LNCAP (cell line): Measurements from ENCODE around the gene PALLD.

Source experiments
- CTCF ChIP-seq: fragments of 450-650 bp; IDR thresholded peaks from 2 replicates; pipeline ENCODE4 v1.5.1; 2017; ENCODE audit warnings: mild to moderate bottlenecking

The PALLD gene

GRCh38 chr4:168720396-168720900 is 223.6 kb downstream of the PALLD start:
- no peak for TF ChIP-seq CTCF

- no peak for TF ChIP-seq CTCF
Measured at GRCh38 chr4:168722391-168722790, 225.5 kb downstream of the PALLD start.

GRCh38 chr4:168723020-168723419 is 226.2 kb downstream of the PALLD start:
- no peak for TF ChIP-seq CTCF

GRCh38 chr4:168723569-168723968 is 226.7 kb downstream of the PALLD start:
- no peak for TF ChIP-seq CTCF

GRCh38 chr4:168724243-168724642 is 227.4 kb downstream of the PALLD start:
- TF ChIP-seq CTCF = no peak

- no peak for TF ChIP-seq CTCF
Measured at GRCh38 chr4:168724686-168725411, 228.0 kb downstream of the PALLD start.

GRCh38 chr4:168725930-168726329 is 229.1 kb downstream of the PALLD start:
- no peak for TF ChIP-seq CTCF
